ENCODE data around the gene SPEG.
"Not testable (repeated sequence)": the region's sequence is repeated elsewhere in the genome, so short reads cannot be mapped to it uniquely, and the experiment has no call there.

SPEG gene

DNA sequence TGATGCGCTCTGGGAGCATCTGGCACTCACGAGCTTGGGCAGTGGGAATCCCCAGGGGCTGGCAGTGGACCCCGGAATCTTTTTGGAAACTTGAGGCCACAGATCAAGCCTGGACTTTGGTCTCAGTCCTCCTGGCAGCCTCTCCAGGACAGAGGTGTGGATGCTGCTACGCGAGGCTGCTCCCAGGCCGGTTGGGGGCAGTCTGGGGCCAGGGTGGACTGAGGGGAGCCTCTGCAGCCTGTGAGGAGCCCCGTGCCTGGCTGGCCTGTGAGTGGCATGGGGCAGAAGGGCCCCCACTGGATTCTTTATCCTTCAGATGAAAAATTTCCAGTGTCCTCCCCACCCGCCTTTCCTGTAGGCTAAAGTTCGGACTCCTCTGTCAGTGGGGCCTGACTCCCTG lies 29.2 kb upstream of the SPEG start:
- DNase-seq: no peak

DNA sequence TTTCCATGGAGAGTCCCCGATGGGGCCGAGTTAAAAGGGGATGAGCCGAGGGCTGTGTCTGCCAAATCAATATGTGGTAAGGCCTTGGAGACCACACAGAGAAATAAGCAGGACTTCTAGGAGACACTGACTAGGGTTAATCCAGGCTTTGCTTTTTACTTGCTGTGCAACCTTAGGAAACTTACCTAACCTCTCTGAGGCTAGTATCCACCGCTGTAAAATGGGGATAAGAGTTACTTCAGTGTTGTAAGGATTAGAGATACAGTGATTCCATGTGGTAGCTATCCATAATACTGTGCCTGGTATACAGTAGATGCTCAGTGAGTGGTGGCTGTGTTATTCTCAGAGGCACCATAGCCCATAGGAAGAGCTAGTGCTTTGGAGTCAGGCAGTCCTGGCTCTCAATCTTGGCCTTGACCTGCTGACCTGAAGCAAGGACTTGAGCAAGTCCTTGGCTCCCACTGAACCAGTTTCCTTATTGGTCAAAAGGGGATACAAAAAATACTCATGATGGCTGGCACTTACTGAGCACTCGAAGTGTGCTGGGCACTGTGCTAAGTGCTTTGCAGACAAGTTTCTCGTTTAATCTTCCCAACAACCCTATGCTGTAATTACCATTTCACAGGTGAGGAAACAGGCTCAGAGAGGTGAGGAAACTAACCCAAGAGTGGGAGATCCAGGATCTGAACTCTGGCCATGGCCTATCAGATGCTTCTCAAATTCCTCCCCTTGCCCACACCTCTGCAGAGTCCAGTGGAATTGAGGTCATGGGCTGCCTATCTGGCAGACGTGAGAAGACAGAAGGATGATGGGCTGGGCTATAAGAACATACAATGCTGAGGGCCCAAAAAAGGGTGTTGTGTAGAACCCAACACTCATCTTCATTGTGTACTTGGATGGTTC lies 28.4 kb upstream of the SPEG start:
- DNase-seq: no peak

DNA sequence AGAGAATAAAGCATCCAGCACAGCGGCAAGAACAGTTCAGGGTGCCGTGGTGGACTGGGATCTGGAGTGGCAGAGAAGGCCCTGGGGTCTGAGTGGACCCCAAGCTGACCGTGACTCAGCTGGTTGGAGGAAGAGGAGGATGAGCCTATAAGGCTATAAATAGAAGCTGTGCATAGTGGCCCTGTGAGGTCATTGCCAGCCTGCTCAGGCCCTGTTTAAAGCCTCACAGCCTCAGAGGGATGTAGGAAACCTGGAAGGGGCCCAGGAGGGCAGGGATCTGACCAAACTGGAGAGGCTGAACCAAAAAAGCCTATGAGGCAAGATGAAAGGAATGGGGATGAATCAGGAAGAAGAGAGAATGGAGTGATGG lies 27.8 kb upstream of the SPEG start:
- DNase-seq: no peak

DNA sequence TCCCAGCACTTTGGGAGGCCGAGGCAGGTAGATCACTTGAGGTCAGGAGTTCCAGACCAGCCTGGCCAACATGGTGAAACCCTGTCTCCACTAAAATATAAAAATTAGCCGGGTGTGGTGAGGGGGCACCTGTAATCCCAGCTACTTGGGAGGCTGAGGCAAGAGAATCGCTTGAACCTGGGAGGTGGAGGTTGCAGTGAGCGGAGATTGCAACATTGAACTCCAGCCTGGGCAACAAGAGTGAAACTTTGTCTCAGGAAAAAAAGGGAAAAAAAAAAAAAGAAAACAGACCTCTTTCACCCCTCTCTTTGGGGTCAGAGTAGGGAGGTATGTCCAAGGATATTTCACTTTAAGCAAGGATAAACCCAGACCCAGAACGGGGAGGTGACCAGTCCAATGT lies 27.3 kb upstream of the SPEG start:
- DNase-seq: not testable (repeated sequence)

DNA sequence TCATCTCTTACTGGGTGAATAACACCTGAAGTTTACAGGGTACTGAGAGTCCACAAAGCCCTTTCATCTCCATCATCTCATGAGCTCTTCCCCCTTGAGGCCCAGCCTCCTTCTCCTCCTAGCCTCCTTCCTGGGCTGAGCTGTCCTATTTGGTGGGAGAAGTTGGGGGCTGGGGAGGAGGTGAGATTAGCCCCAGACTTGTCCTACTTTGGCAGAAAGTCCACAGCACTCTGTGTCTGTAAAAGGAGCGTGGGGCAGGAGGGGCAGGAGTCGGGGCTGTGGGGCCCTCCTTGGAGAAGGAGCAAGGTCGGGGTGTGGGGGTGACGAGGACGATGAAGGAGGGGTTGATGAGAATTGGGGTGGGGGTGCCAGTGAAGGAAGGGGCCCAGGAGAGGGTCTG lies 26.4 kb upstream of the SPEG start:
- DNase-seq: no peak

DNA sequence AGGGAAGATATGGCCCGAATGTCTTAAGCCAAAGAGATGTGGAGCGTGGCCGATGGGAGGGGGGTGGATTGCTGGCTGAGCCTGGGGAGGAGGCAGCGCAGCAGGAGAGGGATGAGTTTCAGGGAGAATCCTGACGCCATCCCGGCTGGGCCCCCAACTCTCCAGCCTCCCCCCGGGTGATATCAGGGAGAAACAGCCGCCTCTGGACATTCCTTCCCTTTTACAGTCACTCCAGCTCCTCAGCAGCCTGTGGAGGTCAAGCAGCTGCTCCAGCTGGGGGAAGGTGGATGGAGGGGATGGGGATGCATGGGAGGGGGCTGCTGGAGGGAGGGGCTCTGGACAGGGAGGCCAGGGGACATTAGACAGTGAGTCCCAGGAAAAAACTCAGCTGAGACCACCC lies 26.0 kb upstream of the SPEG start:
- DNase-seq: no peak

DNA sequence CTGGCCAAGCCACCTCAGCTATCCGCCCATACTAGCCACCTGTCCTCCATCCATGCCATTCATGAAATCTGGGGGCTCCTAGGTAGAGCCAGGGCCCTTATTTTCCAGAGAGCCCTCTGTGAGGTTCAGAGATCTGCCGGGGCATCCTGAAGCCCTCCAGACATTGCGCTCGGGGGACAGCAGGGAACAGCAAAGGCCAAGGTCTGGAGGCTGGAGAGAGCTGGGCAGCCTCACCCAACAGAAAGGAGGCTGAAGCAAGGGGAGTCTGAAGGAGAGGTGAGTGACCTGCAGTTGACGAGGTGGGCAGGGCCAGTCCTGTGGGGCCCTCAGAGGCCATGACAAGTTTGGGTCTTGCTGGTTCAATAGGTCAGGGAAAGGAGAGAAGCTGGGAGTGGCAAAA lies 25.0 kb upstream of the SPEG start:
- no peak for DNase-seq

DNA sequence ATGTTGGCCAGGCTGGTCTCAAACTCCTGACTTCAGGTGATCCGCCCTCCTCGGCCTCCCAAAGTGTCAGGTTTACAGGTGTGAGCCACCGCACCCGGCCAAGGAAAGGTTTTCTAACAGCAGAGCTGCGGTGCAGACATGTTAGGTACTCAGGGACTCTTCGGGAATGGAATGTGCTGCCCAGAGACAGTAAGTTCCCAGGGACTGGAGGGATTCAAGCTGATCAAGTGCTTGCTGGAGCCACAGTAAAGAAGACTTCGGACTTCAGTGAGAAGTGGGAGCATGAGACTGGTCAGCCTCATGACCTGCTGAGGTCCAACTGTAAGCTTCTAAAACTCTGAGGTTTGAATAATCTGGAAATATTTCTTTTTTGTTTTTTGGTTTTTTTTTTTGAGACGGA lies 24.3 kb upstream of the SPEG start:
- DNase-seq: no peak

DNA sequence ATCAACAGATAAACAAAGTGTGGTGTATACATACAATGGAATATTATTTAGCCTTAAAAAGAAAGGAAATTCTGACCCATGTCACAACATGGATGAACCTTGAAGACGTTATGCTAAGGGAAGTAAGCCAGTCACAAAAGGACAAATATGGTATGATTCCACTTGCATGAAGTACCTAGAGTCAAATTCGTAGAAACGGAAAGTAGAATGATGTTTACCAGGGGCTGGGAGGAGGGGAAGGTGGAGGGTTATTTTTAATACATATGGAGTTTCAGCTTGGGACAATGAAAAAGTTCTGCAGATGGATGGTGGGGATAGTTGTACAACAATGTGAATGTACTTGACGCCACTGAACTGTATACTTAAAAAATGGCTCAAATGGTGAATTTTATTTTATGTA lies 19.8 kb upstream of the SPEG start:
- no peak for DNase-seq

DNA sequence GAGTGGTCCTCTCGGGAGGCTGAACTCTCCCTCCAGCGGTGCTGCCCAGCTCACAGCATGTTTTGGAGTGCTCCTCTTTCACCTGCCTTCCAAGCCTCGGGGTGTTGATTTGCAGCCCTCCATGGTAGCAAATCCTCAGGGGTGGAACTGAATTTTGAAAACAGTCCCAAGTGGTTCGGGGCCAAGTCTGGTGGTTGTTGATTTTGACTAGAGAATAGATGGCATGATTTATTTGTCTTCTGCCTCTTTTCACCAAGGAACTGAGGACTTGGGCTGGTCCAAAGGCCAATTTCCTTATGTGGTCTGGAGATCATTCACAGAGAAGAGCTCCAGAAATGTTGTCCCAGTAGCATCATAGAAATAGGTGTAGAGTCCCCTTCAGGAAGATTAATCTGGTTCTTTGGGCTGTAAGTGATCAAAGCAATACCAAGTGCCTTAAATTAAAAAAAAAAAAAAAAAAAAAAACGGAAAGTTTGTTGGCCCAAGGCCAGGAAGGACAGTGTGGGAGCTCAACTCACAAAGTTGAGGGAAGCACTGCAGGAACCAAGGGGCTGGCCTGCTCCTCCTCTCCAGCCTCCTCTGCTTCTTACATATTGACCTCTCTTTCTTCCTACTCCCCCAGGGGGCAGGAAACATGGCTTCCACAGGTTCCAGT lies 18.9 kb upstream of the SPEG start:
- no peak for DNase-seq

DNA sequence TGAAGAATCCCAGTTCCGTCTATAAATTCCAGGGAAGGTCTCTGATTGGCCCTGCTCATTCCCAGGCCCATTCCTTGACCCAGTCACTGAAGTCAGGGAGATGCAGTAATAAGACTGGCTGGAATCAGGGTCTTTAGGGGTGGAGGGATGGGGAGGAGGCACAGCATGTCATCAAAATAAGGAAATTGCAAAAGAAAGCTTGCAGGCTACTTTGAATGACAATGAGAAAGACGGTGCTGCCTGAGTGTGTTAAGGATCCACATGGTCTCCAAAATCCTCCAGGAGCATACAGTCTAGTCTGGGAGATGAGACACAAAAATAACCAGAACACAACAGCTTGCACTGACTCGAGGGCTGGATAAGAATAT lies 18.4 kb upstream of the SPEG start:
- no peak for DNase-seq

DNA sequence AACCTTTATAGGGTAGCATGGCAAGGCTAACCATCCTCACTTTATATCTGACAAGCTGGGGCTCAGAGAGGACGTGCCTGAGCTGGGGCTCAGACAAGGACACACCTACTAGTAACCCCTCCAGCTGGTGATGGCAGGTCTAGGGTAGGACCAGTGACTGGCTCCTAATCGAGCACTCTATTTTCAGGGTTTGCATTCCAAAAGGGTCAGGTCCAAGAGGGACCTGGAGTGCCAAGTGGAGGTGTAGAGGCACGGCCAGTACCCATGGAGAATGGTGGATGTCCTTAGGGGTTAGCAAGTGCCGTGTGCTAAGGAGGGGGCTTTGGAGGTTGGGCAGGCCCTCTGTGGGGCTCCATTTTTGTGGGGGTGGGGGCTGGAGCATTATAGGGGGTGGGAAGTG lies 17.7 kb upstream of the SPEG start:
- DNase-seq: no peak

DNA sequence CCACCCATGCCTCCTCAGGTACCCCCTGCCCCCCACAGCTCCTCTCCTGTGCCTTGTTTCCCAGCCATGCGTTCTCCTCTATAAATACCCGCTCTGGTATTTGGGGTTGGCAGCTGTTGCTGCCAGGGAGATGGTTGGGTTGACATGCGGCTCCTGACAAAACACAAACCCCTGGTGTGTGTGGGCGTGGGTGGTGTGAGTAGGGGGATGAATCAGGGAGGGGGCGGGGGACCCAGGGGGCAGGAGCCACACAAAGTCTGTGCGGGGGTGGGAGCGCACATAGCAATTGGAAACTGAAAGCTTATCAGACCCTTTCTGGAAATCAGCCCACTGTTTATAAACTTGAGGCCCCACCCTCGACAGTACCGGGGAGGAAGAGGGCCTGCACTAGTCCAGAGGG lies 17.3 kb upstream of the SPEG start:
- DNase-seq: no peak

DNA sequence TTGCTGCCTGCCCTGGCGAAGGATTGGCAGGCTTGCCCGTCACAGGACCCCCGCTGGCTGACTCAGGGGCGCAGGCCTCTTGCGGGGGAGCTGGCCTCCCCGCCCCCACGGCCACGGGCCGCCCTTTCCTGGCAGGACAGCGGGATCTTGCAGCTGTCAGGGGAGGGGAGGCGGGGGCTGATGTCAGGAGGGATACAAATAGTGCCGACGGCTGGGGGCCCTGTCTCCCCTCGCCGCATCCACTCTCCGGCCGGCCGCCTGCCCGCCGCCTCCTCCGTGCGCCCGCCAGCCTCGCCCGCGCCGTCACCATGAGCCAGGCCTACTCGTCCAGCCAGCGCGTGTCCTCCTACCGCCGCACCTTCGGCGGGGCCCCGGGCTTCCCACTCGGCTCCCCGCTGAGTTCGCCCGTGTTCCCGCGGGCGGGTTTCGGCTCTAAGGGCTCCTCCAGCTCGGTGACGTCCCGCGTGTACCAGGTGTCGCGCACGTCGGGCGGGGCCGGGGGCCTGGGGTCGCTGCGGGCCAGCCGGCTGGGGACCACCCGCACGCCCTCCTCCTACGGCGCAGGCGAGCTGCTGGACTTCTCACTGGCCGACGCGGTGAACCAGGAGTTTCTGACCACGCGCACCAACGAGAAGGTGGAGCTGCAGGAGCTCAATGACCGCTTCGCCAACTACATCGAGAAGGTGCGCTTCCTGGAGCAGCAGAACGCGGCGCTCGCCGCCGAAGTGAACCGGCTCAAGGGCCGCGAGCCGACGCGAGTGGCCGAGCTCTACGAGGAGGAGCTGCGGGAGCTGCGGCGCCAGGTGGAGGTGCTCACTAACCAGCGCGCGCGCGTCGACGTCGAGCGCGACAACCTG lies 16.3 kb upstream of the SPEG start, which contains the start of gene DES:
Gene DES (plus strand): TSS at position 223 of the 857 bp plus-strand sequence. CDS start 86 bp downstream, at position 309.
- no peak for DNase-seq

DNA sequence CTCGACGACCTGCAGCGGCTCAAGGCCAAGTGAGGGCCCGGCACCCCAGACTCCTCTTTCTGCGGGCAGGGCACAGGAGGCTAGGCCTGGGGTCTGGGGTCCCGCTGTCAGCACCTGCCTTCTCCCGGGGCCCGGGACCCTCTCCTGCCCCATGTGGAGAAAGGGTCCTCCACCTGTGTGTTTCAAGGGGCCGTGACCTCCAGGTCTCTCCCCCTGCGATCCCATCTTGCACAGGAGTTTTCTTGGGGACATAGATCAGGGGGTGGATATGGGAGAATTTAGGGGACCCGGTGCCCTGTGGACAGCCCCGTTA lies 15.7 kb upstream of the SPEG start:
- no peak for DNase-seq

DNA sequence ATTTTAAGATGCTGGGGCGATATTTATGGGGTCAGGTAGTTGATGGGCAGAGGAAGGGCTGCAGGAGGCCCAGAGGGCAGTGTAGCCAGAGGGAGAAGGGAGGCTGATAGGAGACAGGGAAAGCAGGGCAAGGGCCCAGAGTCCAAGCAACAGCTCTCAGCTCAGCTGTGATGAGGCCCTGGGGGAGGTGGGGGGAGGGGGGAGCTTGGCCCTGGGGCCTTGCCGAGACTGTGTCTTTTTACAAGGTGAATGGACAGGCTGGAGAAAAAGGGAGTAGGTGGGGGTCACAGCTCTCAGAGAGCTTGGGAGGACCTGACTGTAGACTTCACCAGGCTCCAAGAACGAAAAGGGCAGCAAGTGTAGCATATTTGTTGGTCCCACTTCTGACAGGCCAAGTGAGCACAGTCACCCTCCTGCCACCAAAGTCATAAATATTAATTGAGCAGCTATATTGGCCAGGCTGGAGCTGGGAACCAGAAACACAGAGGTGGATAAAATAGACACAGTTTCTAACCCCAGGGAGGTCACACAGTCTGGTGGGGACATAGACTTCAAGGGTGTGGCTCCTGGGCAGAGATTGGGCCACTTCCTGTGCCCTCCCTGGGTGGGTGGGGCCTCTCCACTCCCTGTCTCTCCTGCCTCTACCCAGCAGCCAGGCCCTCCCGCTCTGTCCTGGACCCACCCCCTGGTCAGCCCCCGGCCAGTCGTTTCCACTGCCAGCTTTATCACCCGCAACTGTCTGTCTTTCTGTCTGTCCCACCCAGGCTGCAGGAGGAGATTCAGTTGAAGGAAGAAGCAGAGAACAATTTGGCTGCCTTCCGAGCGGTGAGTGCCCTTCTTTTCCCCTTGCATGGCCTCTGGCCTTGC lies 15.1 kb upstream of the SPEG start:
- no peak for DNase-seq

DNA sequence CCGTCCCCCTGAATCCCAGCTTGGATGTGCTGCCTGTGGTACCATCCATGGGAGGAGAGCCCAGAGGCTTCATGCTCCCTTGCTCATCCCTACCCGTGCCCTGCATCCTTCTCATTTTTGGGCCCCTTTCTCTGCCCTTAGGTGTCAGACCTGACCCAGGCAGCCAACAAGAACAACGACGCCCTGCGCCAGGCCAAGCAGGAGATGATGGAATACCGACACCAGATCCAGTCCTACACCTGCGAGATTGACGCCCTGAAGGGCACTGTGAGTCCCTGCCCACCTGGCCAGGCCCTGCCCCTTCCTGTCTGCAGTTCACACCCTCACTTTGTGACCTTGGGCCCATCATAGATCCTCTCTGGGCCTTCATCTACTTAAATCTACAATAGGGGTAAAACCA lies 14.0 kb upstream of the SPEG start:
- no peak for DNase-seq

DNA sequence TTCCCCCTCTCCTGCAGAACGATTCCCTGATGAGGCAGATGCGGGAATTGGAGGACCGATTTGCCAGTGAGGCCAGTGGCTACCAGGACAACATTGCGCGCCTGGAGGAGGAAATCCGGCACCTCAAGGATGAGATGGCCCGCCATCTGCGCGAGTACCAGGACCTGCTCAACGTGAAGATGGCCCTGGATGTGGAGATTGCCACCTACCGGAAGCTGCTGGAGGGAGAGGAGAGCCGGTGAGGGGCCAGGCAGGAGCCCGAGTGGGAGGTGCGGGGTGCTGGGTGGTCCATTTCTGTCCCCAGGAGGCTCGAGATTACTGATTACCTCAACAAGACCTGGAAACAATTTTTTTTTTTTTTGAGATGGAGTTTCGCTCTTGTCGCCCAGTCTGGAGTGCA lies 13.3 kb upstream of the SPEG start:
- no peak for DNase-seq

DNA sequence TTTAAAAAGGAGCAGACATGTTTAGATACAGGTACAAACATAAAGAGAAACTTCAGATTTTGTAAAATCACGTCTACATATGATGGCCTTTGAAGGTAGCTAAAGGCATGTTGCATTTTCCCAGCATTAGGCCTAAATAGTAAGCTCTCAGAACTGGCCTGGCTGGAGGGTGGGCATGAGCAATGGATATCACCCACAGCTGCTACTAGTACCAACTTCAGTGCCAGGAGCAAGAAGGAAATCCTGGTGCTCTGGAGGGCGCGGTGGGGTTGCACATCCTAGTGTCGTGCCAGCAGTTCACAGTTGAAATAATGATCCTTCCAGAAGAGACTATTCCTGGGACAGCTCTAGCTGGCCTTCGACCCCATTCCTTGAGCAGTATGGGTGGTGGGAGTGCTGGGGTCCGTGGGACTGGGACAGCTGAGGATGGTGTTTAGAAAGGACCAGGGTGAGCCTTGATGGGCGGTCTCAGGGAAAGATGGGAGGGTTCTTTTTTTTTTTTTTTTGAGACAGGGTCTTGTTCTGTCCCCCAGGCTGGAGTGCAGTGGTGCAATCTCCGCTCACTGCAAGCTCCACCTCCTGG lies 11.6 kb upstream of the SPEG start:
- no peak for DNase-seq

DNA sequence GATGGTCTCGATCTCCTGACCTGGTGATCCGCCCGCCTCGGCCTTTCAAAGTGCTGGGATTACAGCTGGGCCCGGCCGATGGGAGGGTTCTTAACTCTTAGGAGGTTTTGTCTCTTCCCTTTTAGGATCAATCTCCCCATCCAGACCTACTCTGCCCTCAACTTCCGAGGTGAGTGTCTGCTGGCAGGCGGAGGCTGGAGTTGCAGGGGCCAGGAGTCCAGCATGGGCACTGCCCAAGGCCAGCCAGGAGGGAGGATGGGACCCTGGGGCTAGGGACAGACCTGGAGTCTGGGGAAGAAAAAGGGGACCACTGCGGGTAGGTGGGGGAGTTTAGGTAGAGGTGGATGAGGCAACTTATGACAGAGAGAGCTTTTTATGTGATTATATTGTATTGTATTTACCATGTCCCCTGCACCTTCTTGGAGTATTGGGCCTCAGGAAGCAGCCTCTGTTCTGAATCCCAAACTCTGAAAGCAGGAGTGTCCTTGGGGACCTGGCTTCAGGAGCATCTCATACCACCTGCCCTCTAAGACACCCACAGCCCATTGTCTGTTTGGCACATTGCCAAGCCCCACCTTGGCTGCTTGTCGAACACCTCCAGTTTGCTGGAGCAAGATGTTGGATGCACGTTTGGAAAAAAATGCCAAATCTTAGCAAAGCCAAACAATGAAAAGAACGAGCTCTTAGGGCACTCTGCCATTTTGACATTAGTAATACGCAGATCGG lies 10.8 kb upstream of the SPEG start:
- no peak for DNase-seq

DNA sequence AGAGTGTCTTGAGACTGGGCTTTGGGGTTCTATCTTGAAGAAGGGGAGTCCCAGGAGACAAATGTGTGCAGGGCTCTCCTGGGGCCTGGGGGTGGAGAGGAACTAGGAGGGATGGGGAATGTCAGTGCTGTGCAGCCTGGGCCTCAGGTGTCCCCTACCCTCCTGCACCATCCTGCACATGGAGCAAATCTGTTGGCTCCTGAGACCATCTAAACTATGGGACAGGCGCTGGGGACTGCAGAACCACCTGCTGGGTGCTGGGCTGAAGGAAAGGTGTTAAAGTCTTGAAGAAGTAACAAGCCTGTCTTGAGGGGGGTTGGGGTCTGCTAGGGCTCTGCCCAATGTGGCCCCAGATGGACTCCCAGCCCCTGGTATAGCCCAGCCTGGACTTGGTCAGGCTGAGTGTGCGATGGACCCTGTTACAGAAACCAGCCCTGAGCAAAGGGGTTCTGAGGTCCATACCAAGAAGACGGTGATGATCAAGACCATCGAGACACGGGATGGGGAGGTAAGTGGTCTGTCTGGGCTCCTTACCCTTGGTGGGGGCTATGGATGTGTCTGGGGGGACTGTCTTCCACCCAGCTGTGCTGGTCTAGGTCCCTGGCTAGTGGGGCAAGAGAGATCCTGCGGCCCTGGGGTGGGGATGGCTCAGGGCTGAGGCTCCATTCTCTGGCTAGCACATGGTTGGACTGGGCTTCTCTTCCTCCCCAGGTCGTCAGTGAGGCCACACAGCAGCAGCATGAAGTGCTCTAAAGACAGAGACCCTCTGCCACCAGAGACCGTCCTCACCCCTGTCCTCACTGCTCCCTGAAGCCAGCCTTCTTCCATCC lies 9.2 kb upstream of the SPEG start:
- no peak for DNase-seq

All from T-helper 1 cell (primary cell).